ENCODE measurements around the gene HLA-DOB. TPM values are rescaled to one million over a fixed set of nuclear protein-coding genes. Genes with fewer than 3 reads are reported as not detected.

HLA-DOB gene
- total and polyA plus RNA-seq, 10 of the 15 experiments (the other 5 are each of a cell fraction or from before 2014, with no cell fraction given): 27.4 to 79.1 (median 37.0) TPM

GRCh38 chr6:32847004-32847403, 30.2 kb upstream of the HLA-DOB start:
- intact Hi-C loops (cut with micrococcal nuclease; ENCODE audit: unreplicated experiment): no loop called here
- peak overlapping the region; percentile 20; the same call in 1 of the 2 replicates for H3K4me3 ChIP-seq
- CTCF ChIA-PET: interaction anchor here (10.2 to 10.7 kb wide), 2 partner anchors 10 to 23 kb away, joined by 299 to 311 read pairs; partner anchors contain the start of genes PSMB9 and TAP1

GRCh38 chr6:32845384-32845884, 28.6 kb upstream of the HLA-DOB start:
- H3K27ac ChIP-seq (ENCODE audit: control insufficient read depth, insufficient read depth): peak overlapping the region; percentile 96
- peaks cover 85% of the 10 kb centered on the region for H3K79me2 ChIP-seq (ENCODE audit: control insufficient read depth, insufficient read depth, low read length)
- H3K4me1 ChIP-seq (ENCODE audit: control insufficient read depth, insufficient read depth, low read length): peaks cover 63% of the 10 kb centered on the region
- peak; percentile 33 for ATAC-seq
- peak overlapping the region; percentile 96 for H3K4me3 ChIP-seq
- FAIRE-seq: no peak
- H3K27me3 ChIP-seq (replicated peaks in 1 of 2; ENCODE audit: control insufficient read depth in 2 of 2, insufficient read depth in 2 of 2, low read length in 1 of 2): no peaks in the 10 kb centered on the region
- no peak overlapping the region for H2AFZ ChIP-seq (ENCODE audit: control insufficient read depth, low read depth, low read length)
- DNase-seq (ENCODE audit: low read depth, low spot score): no peak
- BruUV-seq (replicated peaks): no TSS peak
- in situ Hi-C loops (cut with MboI): no loop called here
- no peaks in the 10 kb centered on the region; the same call in 1 of the 2 replicates for H4K20me1 ChIP-seq (ENCODE audit: control insufficient read depth, insufficient read depth)
- under 1% methylated on average over 10 of the region's 10 CpGs for WGBS (ENCODE audit: insufficient coverage, insufficient replicate concordance, low lambda C conversion rate, missing lambda C conversion rate)
- intact Hi-C loops (cut with micrococcal nuclease; ENCODE audit: unreplicated experiment): no loop called here
- ChIA-PET CTCF (interaction anchor here (0.6 to 10.7 kb wide), 13 partner anchors 11 to 352 kb away, joined by 3 to 311 read pairs (median 4); partner anchors contain the start of genes PSMB9 and TAP1), SMC1A (ENCODE audit: uncharacterized antibody, unreplicated experiment) (interaction anchor here (0.6 to 3.9 kb wide), 9 partner anchors 9 to 139 kb away, joined by 3 to 69 read pairs (median 8); partner anchors contain the start of genes HLA-DMA, PSMB9 and TAP1), POLR2A (interaction anchor here (0.7 to 10.5 kb wide), 21 partner anchors 8 to 650 kb away, joined by 3 to 357 read pairs (median 6); partner anchors contain the start of genes BRD2, HLA-DMA, HLA-DMB and HLA-DPA1), RAD21 (ENCODE audit: unreplicated experiment) (interaction anchor here (0.8 to 10.5 kb wide), 8 partner anchors 11 to 283 kb away, joined by 3 to 269 read pairs (median 4); partner anchors contain the start of genes HLA-DMA, HLA-DMB, PSMB9 and TAP1)
- peaks cover 8 to 56% of the 10 kb centered on the region in 2 experiments for H3K36me3 ChIP-seq (ENCODE audit: control insufficient read depth in 2 of 2, insufficient read depth in 2 of 2, low read length in 1 of 2)
- H3K4me2 ChIP-seq (ENCODE audit: control insufficient read depth, insufficient read depth): peak overlapping the region; percentile 99
- no peaks in the 10 kb centered on the region for H3K9me3 ChIP-seq (replicated peaks; ENCODE audit: control insufficient read depth, insufficient read depth, low read length)
- H3K9ac ChIP-seq (ENCODE audit: control insufficient read depth, insufficient read depth, low read length): peak overlapping the region; percentile 99
- TF ChIP-seq SUPT20H (IDR thresholded peaks at IDR 0.05; ENCODE audit: borderline replicate concordance, control insufficient read depth, low read depth, low read length) (no peak), HDGF (IDR thresholded peaks at IDR 0.05) (peak; percentile 75; the same call in 1 of the 2 replicates), WRNIP1 (IDR thresholded peaks at IDR 0.05; ENCODE audit: borderline replicate concordance, low read depth, low read length) (peak; percentile 78; the same call in 1 of the 2 replicates), ZNF217 (IDR thresholded peaks at IDR 0.05) (no peak), NR2C1 (IDR thresholded peaks at IDR 0.05) (no peak), SMARCA5 (IDR thresholded peaks at IDR 0.05) (no peak), KLF5 (IDR thresholded peaks at IDR 0.05; ENCODE audit: partially characterized antibody) (no peak), MTA3 (IDR thresholded peaks at IDR 0.05; ENCODE audit: borderline replicate concordance, low read length) (no peak), BACH1 (IDR thresholded peaks at IDR 0.05; ENCODE audit: borderline replicate concordance) (0 out of 2 replicates have a peak, but pooled peaks have one; percentile 57), NRF1 (conservative IDR thresholded peaks at IDR 0.05; ENCODE audit: low read depth, low read length) (no peak)
- TF ChIP-seq, protein P1, sequence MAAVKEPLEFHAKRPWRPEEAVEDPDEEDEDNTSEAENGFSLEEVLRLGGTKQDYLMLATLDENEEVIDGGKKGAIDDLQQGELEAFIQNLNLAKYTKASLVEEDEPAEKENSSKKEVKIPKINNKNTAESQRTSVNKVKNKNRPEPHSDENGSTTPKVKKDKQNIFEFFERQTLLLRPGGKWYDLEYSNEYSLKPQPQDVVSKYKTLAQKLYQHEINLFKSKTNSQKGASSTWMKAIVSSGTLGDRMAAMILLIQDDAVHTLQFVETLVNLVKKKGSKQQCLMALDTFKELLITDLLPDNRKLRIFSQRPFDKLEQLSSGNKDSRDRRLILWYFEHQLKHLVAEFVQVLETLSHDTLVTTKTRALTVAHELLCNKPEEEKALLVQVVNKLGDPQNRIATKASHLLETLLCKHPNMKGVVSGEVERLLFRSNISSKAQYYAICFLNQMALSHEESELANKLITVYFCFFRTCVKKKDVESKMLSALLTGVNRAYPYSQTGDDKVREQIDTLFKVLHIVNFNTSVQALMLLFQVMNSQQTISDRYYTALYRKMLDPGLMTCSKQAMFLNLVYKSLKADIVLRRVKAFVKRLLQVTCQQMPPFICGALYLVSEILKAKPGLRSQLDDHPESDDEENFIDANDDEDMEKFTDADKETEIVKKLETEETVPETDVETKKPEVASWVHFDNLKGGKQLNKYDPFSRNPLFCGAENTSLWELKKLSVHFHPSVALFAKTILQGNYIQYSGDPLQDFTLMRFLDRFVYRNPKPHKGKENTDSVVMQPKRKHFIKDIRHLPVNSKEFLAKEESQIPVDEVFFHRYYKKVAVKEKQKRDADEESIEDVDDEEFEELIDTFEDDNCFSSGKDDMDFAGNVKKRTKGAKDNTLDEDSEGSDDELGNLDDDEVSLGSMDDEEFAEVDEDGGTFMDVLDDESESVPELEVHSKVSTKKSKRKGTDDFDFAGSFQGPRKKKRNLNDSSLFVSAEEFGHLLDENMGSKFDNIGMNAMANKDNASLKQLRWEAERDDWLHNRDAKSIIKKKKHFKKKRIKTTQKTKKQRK (IDR thresholded peaks at IDR 0.05; ENCODE audit: low read depth, low read length): no peak

More at GRCh38 chr6:32847004-32847403, 30.2 kb upstream of the HLA-DOB start:
- H2AFZ ChIP-seq (ENCODE audit: control insufficient read depth, low read depth, low read length): no peak overlapping the region
- 75% methylated on average over 10 of the region's 10 CpGs for WGBS (ENCODE audit: insufficient coverage, insufficient replicate concordance, low lambda C conversion rate, missing lambda C conversion rate)
- H3K36me3 ChIP-seq (ENCODE audit: control insufficient read depth in 2 of 2, insufficient read depth in 2 of 2, low read length in 1 of 2): peaks cover 8 to 60% of the 10 kb centered on the region in 2 experiments
- no peak for TF ChIP-seq CHD2 (IDR thresholded peaks at IDR 0.05; ENCODE audit: borderline replicate concordance, low read depth, low read length)
- TF ChIP-seq POLR2A (IDR thresholded peaks at IDR 0.05; ENCODE audit: low read depth, low read length): peak; percentile 72
- peaks cover 62% of the 10 kb centered on the region for H3K4me1 ChIP-seq (ENCODE audit: control insufficient read depth, insufficient read depth, low read length)
- no peak overlapping the region for H3K27ac ChIP-seq (ENCODE audit: control insufficient read depth, insufficient read depth)
- no peaks in the 10 kb centered on the region; the same call in 1 of the 2 replicates for H4K20me1 ChIP-seq (ENCODE audit: control insufficient read depth, insufficient read depth)
- no TSS peak for BruUV-seq (replicated peaks)
- FAIRE-seq: no peak
- ATAC-seq: no peak
- RAD21 ChIA-PET (ENCODE audit: unreplicated experiment): interaction anchor here (10.5 kb wide), 1 partner anchor 9 kb away, joined by 269 read pairs; the partner anchor contains the start of genes PSMB9 and TAP1
- no peak overlapping the region for H3K9ac ChIP-seq (ENCODE audit: control insufficient read depth, insufficient read depth, low read length)
- peaks cover 93% of the 10 kb centered on the region for H3K79me2 ChIP-seq (ENCODE audit: control insufficient read depth, insufficient read depth, low read length)
- H3K27me3 ChIP-seq (replicated peaks in 1 of 2; ENCODE audit: control insufficient read depth in 2 of 2, insufficient read depth in 2 of 2, low read length in 1 of 2): no peaks in the 10 kb centered on the region
- SMC1A ChIA-PET (ENCODE audit: uncharacterized antibody, unreplicated experiment): interaction anchor here (1.0 to 3.9 kb wide), 4 partner anchors 7 to 48 kb away, joined by 3 to 69 read pairs (median 24); partner anchors contain the start of genes PSMB9, TAP1 and TAP2
- POLR2A ChIA-PET: interaction anchor here (0.6 to 10.5 kb wide), 7 partner anchors 9 to 1243 kb away, joined by 3 to 357 read pairs (median 14); partner anchors contain the start of genes HLA-DMA, HLA-DMB, PSMB9 and TAP1
- H3K4me2 ChIP-seq (ENCODE audit: control insufficient read depth, insufficient read depth): peak overlapping the region; percentile 99
- no peak for DNase-seq (ENCODE audit: low read depth, low spot score)
- H3K9me3 ChIP-seq (replicated peaks; ENCODE audit: control insufficient read depth, insufficient read depth, low read length): no peaks in the 10 kb centered on the region
- in situ Hi-C loops (cut with MboI): no loop called here

Measured in GM12878 (cell line).